ENCODE measurements around the gene FRMD4A.

The FRMD4A gene

GRCh38 chr10:14270370-14270769, 60.4 kb downstream of the FRMD4A start:
- no peak overlapping the region for H3K27ac ChIP-seq
- H3K27me3 ChIP-seq (replicated peaks): no peaks in the 10 kb centered on the region
- in situ Hi-C loops (cut with HindIII; ENCODE audit: low pct_ligation_motif_present, low sequenced_read_pairs): no loop called here
- no peak for DNase-seq
- no peaks in the 10 kb centered on the region for H3K36me3 ChIP-seq (replicated peaks)
- no peak overlapping the region for H3K4me3 ChIP-seq (ENCODE audit: low read depth, low read length)
- no peak for TF ChIP-seq CTCF (IDR thresholded peaks at IDR 0.05; ENCODE audit: low read depth, low read length, missing control alignments)

GRCh38 chr10:14265709-14266108, 65.0 kb downstream of the FRMD4A start:
- no peak for DNase-seq
- no peak overlapping the region for H3K4me3 ChIP-seq (ENCODE audit: low read depth, low read length)
- in situ Hi-C loops (cut with HindIII; ENCODE audit: low pct_ligation_motif_present, low sequenced_read_pairs): no loop called here
- H3K27ac ChIP-seq: no peak overlapping the region
- TF ChIP-seq CTCF (IDR thresholded peaks at IDR 0.05; ENCODE audit: low read depth, low read length, missing control alignments): no peak
- no peaks in the 10 kb centered on the region for H3K36me3 ChIP-seq (replicated peaks)
- H3K27me3 ChIP-seq (replicated peaks): no peaks in the 10 kb centered on the region

- in situ Hi-C loops (cut with HindIII; ENCODE audit: low pct_ligation_motif_present, low sequenced_read_pairs): no loop called here
These were observed 67.8 kb downstream of the FRMD4A start for GRCh38 chr10:14262836-14263425.

GRCh38 chr10:14261336-14261735, 69.4 kb downstream of the FRMD4A start:
- no peaks in the 10 kb centered on the region for H3K36me3 ChIP-seq (replicated peaks)
- no peak for DNase-seq
- no peak for TF ChIP-seq CTCF (IDR thresholded peaks at IDR 0.05; ENCODE audit: low read depth, low read length, missing control alignments)
- in situ Hi-C loops (cut with HindIII; ENCODE audit: low pct_ligation_motif_present, low sequenced_read_pairs): no loop called here
- H3K27me3 ChIP-seq (replicated peaks): no peaks in the 10 kb centered on the region
- H3K4me3 ChIP-seq (ENCODE audit: low read depth, low read length): no peak overlapping the region
- no peak overlapping the region for H3K27ac ChIP-seq

More at GRCh38 chr10:14262836-14263425, 67.8 kb downstream of the FRMD4A start:
- Histone ChIP-seq H3K27me3 (replicated peaks) (no peaks in the 10 kb centered on the region), H3K36me3 (replicated peaks) (no peaks in the 10 kb centered on the region), H3K4me3 (ENCODE audit: low read depth, low read length) (no peak overlapping the region), H3K27ac (no peak overlapping the region)
- TF ChIP-seq CTCF (IDR thresholded peaks at IDR 0.05; ENCODE audit: low read depth, low read length, missing control alignments): no peak
- DNase-seq: no peak

- in situ Hi-C loops (cut with HindIII; ENCODE audit: low pct_ligation_motif_present, low sequenced_read_pairs): no loop called here
- Histone ChIP-seq H3K27ac (peak overlapping the region; percentile 53), H3K4me3 (ENCODE audit: low read depth, low read length) (no peak overlapping the region), H3K36me3 (replicated peaks) (no peaks in the 10 kb centered on the region), H3K27me3 (replicated peaks) (no peaks in the 10 kb centered on the region)
- DNase-seq: peak; percentile 85
- no peak for TF ChIP-seq CTCF (IDR thresholded peaks at IDR 0.05; ENCODE audit: low read depth, low read length, missing control alignments)
These were observed 70.8 kb downstream of the FRMD4A start for GRCh38 chr10:14259696-14260566.

Measured in brain microvascular endothelial cell (primary cell).